IPS DF 19.7 (cell line): ENCODE measurements around the gene TANGO6.
"Not testable (repeated sequence)": the region's sequence is repeated elsewhere in the genome, so short reads cannot be mapped to it uniquely, and the experiment has no call there.

Experiments
- DNase-seq: peaks from one replicate; pipeline ENCODE4 v3.0.0-alpha.2; 2013; ENCODE audit warnings: low read depth, low spot score

The TANGO6 gene

GRCh38 chr16:69115837-69116236 is 272.5 kb downstream of the TANGO6 start:
- no peak for DNase-seq

- no peak for DNase-seq
Measured at GRCh38 chr16:69116256-69116875, 273.0 kb downstream of the TANGO6 start.

- DNase-seq, result no peak
Measured at GRCh38 chr16:69116906-69117305, 273.6 kb downstream of the TANGO6 start.

GRCh38 chr16:69118468-69118867 is 275.1 kb downstream of the TANGO6 start:
- DNase-seq, result no peak

- DNase-seq, result no peak
Measured at GRCh38 chr16:69118994-69119393, 275.7 kb downstream of the TANGO6 start.

- no peak for DNase-seq
Measured at GRCh38 chr16:69119536-69119935, 276.2 kb downstream of the TANGO6 start.

- DNase-seq, result no peak
Measured at GRCh38 chr16:69120096-69120664, 276.8 kb downstream of the TANGO6 start.

- no peak for DNase-seq
Measured at GRCh38 chr16:69123910-69124309, 280.6 kb downstream of the TANGO6 start.

- not testable (repeated sequence) for DNase-seq
Measured at GRCh38 chr16:69124406-69124805, 281.1 kb downstream of the TANGO6 start.

GRCh38 chr16:69124961-69125360 is 281.6 kb downstream of the TANGO6 start:
- DNase-seq, result not testable (repeated sequence)

GRCh38 chr16:69126221-69126620 is 282.9 kb downstream of the TANGO6 start:
- DNase-seq, result no peak

- DNase-seq, result not testable (repeated sequence)
Measured at GRCh38 chr16:69126801-69127200, 283.5 kb downstream of the TANGO6 start.

- no peak for DNase-seq
Measured at GRCh38 chr16:69127966-69128510, 284.7 kb downstream of the TANGO6 start.

GRCh38 chr16:69130461-69130860 is 287.1 kb downstream of the TANGO6 start:
- no peak for DNase-seq

- no peak for DNase-seq
Measured at GRCh38 chr16:69131167-69131838, 288.0 kb downstream of the TANGO6 start.

- DNase-seq, result no peak
Measured at GRCh38 chr16:69131839-69132423, 288.6 kb downstream of the TANGO6 start.

GRCh38 chr16:69132424-69133252 is 289.3 kb downstream of the TANGO6 start, which contains the start of the genes CHTF8 and UTP4:
Gene CHTF8, minus strand, starts transcription at chr16:69132588. Its CDS starts 11,130 bp downstream, at chr16:69121458.
Gene UTP4, plus strand, starts transcription at chr16:69132649. Its CDS starts 811 bp downstream, at chr16:69133460.
- no peak for DNase-seq

- no peak for DNase-seq
Measured at GRCh38 chr16:69133373-69133954, 290.1 kb downstream of the TANGO6 start.
